Amygdala (tissue), 56 donors: ENCODE data around the gene NFASC.

Experiments used
- DNase-seq, 56 donors: peaks; one replicate each; lab custom pipeline; 2025; lab: John Stamatoyannopoulos, UW

NFASC gene

DNA sequence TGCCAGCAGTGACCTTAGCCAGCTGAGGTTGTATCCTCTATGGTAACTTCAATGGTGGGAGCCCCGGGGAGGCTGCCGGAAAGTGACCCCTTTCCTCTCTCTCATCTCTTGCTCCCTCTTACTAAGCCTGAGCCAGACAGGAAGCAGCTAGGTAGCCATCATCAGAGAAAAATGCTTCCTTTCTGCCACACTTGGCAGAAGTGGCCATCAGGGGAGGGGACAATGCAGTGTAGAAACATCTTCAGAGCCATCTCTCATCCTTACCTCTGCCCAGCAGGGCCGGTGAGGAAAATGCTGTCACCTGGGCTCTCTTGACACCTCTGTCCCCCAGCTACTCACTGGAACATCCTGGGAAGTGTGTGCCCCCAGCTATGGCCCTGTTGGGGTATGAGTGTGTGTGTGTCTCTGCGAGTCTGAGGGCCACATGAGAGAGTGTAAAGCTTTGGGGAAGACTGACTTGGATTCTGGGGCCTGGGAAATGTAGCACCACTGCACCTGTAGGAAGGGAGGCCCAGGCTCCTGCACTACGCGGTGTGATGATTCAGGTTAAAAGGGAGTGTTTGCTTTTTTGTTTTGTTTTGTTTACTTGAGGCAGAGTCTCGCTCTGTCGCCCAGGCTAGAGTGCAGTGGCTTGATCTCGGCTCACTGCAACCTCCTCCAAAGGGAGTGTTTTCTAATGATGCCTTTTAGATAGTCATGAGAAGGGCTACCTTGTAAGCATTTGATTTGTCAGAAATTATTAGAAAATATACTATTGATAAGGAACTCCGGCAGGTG is 123.6 kb downstream of the NFASC start:
- DNase-seq = no peak

DNA sequence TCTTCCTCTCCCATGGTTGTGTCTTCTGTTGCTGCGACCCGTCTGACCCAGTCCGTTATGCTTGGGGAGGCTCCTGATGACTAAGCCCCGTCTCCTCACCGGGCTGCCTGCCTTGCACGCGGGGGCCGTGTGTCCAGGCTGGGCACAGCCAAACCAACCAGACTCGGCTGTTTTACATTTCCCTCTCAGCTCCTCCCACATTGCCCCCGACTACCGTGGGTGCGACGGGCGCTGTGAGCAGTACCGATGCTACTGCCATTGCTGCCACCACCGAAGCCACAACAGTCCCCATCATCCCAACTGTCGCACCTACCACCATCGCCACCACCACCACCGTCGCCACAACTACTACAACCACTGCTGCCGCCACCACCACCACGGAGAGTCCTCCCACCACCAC is 126.3 kb downstream of the NFASC start:
- DNase-seq = peak in 1 of 56 donors; percentile 18

GRCh38 chr1:204997591-204998355 is 127.1 kb downstream of the NFASC start:
- DNase-seq = no peak

- no peak for DNase-seq
These were observed 130.5 kb downstream of the NFASC start for GRCh38 chr1:205001162-205001561.

- DNase-seq = no peak
These were observed 132.0 kb downstream of the NFASC start for GRCh38 chr1:205002705-205003104.

GRCh38 chr1:205003358-205004131 is 132.9 kb downstream of the NFASC start:
- no peak for DNase-seq

GRCh38 chr1:205004351-205004750 is 133.7 kb downstream of the NFASC start:
- DNase-seq = peak in 9 of 56 donors; percentile 9 to 54 (median 25)

DNA sequence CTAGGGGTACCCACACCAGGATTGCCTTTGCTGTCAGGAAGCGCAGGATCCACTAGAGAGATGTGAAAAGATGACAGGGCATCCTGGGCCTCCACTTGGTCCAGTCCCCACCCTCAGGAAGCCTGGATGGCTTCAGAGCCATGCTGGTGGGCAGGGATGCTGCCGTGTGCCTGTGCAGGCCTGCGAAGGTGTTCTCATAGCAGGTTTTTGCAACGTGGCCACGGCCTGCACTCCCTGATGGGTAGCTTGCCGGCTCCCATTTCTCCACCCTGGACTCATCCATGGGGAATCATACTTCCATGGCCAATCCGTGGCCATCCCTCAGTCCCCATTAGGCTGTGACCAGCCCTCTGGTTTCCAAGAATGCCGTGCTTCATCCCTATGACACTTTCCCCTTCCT is 138.2 kb downstream of the NFASC start:
- DNase-seq = no peak

GRCh38 chr1:205009670-205010069 is 139.0 kb downstream of the NFASC start:
- DNase-seq = no peak

GRCh38 chr1:205012391-205013140 is 141.9 kb downstream of the NFASC start:
- DNase-seq = peak in 1 of 56 donors; percentile 16

DNA sequence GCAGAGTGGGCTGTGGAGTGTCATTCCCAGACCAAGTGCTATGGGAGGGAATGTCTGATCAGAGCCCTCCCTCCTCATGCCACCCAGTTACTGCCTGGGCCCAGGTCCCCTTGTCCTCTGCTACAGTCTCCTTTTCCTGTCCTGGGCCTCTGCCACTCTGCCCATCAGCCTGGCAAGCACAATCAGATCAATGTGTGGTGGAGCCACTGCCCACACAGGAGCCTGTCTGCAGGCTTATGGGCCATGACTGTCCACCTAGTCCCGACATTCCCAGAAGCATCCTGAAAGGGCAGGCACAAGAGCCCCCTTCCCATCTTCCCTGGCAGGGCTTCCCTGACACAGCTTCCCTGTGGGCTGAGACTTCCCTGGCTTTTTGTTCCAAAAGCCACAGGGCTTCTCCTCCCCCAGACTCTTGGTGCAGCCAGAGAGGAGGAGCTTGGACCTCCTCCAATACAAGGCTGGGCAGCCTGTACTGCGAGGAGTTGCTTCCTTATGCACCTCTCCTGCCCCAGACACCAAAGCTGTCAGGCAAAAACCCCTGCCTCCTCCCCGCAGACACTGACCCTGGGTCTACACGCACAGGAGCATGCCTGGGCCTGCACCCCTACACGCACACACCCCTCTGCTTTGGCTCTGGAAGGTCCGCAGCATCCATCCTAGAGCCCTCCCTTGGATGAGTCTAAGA is 143.2 kb downstream of the NFASC start:
- DNase-seq = peak in 34 of 56 donors; percentile 10 to 73 (median 41)

- DNase-seq = peak in 4 of 56 donors; percentile 9 to 20 (median 17)
These were observed 144.1 kb downstream of the NFASC start for GRCh38 chr1:205014783-205015182.

- DNase-seq = no peak
These were observed 144.6 kb downstream of the NFASC start for GRCh38 chr1:205015241-205015640.

- peak in 1 of 56 donors; percentile 37 for DNase-seq
These were observed 145.4 kb downstream of the NFASC start for GRCh38 chr1:205016075-205016474.

DNA sequence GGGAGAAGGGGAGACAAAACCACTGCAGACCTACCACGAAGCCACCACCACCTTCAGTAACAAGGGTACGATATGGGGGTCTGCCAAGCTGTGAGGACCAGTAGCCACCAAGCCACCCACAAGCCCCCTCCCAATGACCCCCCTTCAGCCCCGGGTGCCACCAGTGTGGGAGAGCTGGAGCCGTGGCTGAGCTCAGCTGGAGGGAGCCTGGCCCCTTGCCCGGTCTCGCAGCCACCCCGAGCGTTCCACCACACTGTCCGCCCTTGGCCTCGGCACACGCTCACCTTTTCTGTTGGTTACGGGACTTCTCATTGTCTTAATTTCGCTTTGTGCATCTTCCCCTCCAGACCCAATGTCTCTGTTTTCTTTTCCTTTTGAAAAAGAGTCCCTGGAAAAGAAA is 145.9 kb downstream of the NFASC start:
- peak in 5 of 56 donors; percentile 15 to 44 (median 17) for DNase-seq

DNA sequence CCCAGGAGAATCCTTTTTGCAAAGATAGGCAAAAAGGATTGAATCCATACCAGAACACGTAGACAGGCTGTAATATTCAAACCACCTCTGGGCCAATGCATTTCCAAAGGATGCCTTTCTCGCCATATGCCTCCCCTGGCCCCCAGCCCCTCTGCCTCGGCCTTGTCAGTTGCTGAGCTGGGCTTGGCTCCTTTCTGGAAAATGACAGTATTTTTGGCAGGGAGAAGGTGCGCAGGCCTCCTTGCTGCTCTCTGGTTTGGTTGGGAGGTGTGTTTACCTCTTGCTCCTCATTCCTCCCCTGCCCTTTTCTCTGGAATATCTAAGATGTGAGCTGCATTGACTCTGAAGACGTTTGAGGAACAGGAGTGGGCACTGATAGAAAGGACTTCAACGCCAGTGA is 146.3 kb downstream of the NFASC start:
- no peak for DNase-seq

- no peak for DNase-seq
These were observed 147.1 kb downstream of the NFASC start for GRCh38 chr1:205017766-205018165.

DNA sequence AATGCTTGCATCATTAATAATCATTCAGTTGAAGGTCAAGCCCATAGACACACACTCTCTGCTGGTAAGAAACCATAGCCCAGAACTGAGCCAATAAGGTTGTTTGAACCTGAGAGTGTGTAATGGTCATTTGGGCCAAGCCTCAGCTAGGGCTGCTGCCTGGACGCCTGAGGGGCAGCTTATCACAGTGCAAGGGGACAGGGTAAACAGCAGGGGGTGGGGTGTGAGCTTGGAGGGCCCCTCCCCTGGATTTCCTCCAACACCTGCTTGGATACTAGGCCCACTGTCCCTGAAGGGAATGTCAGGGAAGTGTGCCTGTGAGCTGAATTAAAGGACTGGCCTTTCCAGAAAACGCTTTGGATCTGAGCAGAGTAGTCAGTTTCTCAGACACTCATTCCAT is 147.7 kb downstream of the NFASC start:
- no peak for DNase-seq

DNA sequence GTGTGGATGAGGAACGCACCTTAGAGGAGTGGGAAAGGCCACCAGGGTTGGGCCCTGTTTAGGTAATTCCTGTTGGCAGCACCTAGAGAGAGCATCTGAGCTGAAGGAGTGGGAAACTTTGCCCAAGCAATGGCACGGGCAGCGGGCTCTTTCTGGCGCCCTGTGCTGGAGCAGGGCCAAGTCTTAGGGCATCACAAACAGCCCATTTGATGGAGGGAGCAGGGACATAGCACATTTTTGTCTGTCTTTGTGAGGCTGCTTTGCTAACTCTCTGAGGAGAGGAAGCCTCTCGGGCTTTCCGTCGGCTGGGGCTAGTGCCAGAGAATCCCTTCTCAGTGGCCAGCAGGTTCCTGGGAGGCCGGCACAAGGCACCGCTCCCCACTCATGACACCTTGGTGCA is 149.8 kb downstream of the NFASC start:
- DNase-seq = peak in 14 of 56 donors; percentile 8 to 74 (median 31)

GRCh38 chr1:205024679-205025078 is 154.0 kb downstream of the NFASC start:
- no peak for DNase-seq
